Mucosa of gallbladder (tissue), 1 donor: ENCODE data around the gene NOXRED1. TPM values are rescaled to one million over a fixed set of nuclear protein-coding genes. Genes with fewer than 3 reads are reported as not detected.

ENCODE experiments used
- DNase-seq: peaks from one replicate; pipeline ENCODE4 v3.0.0-alpha.2; 2020; ENCODE audit warnings: low spot score
- total RNA-seq: library from RNA; stranded (reverse); gene quantifications from one replicate; pipeline ENCODE4 v1.2.1, GENCODE V29; 2021
- donor health status: DM: no; HTN: no; CAD: no.

The NOXRED1 gene
- total RNA-seq, 1 donor from 2014 or later, result 0.37 TPM

DNA sequence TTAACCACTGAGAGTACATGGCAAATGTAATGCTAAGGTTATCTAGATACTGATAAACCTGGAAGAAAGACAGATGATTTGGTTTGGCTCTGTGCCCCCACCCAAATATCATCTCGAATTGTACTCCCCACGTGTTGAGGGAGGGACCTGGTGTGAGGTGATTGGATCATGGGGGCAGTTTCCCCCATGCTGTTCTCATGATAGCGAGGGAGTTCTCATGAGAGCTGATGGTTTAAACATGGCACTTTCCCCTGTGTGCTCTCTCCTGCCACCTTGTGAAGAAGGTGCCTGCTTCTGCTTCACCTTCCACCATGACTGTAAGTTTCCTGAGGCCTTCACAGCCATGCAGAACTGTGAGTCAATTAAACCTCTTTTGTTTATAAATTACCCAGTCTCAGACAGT, 14.2 kb downstream of the NOXRED1 start:
- DNase-seq, result no peak

DNA sequence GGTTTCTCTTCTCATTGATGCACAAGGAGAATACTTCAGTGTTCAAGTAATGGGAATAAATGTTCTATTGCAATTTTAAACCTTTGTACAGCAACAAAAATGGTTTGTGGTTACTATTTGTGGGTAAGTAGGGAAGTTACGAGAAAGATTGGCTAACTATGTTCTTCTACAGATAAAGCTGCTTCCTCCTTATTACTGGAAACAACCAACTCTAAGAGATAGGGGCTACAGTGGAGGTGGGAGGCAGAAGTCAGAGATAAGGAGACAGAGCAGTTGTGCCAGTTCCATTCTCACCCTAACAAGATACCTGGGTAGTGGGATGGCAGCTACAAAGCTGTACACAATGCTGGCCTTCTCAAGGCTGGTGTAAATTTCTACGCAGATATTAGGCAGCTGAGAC, 16.2 kb downstream of the NOXRED1 start:
- DNase-seq, result no peak

DNA sequence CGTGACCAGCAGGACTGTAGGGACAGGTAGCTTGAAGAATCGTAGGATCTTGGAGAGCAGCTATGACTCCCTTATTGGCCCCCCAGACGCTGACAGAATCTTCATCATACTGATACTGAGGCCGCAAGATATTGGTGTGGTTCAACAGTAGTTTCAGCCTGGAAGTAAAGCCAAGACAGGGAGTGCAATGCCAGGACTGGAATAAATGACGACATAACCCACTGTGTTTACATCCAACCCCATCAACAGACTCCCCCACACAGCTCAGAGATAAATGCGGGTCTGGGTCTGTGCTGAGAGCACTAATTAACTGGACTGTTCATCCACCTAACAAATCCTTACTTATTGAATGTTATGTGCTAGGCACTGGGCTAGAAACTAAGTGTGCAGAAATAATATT, 16.6 kb downstream of the NOXRED1 start:
- DNase-seq, result no peak

DNA sequence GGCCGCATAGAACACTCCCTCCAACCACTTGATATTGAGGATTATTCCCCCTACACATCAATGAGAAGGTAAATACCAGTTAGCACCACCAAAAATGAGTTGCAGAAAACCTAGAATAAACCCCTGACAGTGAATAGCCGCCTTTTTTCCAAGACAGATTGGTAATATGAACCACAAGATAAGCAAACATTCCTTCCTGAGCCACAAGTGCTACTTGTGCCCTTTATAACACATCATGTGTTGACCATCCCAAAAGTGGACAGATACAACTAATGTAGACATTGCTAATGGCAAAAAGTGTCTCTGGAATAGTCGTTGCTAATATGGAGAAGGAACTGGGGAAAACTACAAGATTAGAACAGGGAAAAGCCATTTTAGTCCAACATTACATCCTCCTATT, 17.2 kb downstream of the NOXRED1 start:
- DNase-seq, result no peak

DNA sequence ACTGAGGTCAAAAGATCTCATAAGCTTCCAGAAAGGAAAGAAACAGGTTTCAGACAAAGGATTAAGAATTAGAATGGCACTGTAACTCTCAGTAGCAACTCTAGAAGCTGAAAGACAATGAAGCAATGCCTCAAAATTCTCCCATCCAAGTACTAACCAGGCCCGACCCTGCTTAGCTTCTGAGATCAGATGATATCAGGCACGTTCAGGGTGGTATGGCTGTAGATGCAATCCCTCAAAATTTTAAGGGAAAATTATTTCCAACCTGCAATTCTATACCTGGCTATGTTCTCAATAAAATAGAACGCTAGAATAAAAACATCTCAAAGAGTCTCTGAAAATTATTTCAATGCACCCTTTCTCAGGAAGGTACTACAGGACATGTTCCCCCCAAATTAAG, 19.6 kb downstream of the NOXRED1 start:
- no peak for DNase-seq

DNA sequence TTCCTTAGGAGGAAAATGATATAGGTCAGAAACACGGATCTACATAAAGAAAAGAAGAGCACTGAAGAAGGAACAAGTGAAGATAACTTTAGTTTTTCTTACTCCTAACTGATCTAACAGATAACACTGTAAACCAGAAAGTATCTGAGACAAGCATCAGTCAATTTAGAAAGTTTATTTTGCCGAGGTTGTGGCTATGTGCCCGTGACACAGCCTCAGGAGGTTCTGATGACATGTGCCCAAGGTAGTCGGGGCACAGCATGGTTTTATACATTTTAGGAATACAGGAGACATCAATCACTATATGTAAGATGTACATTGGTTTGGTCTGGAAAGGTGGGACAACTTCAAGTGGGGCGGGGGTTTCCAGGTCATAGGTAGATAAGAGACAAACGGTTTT, 23.1 kb downstream of the NOXRED1 start:
- no peak for DNase-seq

DNA sequence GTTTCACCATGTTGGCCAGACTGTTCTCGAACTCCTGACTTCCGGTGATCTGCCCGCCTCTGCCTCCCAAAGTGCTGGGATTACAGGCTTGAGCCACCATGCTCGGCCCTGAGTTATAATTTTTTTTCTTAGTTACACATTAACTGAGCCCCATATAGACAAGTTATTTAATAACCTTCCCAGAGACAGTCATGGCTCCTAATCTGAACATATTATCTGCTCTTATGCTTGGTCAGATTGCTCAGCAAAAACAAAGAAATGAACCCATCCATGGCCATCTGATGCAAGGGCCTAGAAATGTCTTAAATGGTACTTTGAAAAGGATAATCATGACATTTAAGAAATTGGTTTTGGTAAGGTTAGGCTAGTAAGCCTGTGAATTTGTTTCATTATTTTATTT, 33.1 kb downstream of the NOXRED1 start:
- DNase-seq, result no peak

DNA sequence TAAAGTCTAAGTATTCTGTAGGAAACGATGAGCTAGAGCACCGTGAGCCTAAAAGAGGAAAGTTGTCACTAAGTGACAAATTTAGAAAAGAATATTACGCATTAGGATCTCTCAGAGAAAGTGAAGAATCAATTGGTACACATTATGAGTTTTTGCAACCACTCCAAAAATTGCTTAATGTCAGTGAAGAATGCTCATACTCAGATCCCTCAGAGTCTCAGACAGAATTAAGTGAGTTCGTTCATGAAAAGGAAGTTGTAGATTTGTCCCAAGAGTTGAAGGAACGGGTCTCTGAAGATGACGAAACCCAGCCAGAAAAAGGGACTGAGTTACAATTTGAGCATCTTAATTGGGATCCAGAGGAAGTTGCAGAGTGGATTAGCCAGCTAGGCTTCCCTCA, 44.6 kb downstream of the NOXRED1 start:
- DNase-seq, result no peak

DNA sequence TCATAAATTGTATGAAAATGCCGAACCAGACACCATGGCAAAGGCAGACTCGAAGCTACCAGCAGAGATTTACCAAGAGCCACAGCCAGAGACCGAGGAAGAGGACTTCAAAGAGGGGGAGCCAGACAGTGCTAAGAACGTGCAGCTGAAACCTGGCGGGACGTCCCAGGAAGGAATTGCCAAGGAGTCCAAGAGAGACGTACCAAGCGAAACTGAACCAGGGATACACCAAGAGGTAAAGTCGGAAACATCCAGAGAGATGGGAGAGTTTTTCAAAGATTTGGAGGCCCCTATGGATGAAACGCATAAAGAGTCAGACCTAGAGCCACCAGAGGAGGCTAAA, 45.9 kb downstream of the NOXRED1 start:
- no peak for DNase-seq

DNA sequence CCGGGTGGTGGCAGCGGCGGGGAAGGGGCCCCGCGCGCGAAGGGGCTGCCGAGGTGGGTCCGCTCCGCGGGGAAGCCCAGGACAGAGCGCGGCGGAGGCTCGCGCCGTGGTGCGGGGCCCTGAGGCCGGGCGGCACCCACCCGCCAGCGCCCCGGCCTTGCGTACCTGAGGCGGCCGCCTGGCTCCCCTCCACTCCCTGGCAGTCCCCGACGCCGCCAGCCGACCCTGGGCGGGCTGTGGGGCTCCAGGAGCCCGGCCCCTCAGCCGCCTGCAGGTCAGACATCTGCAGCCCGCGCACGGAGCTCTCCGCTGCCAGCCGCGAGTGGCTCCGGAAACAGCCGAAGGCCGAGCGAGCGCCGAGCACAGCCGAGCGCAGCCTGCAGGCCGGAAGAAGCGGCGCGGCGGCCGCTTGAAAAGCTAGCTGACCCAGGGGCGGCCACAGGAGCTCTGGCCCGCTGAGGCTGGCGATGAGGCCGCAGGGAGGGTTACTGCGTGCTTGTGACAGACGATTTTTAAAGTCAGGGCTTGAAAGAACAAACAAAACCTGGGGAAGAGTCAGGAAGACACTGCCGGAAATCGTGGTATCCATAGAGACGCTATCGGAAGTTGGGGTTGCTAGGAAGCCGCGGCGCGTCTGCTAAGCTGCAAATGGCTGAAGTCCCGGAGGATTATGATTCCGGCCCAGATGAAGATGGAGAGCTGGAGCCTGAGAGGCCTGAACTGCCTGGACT, 46.4 kb downstream of the NOXRED1 start, which contains the start of the genes SAMD15 and TMED8:
SAMD15 (plus strand) TSS at position 609 of the 731 bp plus-strand sequence; CDS start at position 649, 40 bp downstream.
TMED8 (minus strand) TSS at position 324 of the 731 bp plus-strand sequence; CDS start at position 283, 41 bp downstream.
- peak; percentile 86 for DNase-seq

DNA sequence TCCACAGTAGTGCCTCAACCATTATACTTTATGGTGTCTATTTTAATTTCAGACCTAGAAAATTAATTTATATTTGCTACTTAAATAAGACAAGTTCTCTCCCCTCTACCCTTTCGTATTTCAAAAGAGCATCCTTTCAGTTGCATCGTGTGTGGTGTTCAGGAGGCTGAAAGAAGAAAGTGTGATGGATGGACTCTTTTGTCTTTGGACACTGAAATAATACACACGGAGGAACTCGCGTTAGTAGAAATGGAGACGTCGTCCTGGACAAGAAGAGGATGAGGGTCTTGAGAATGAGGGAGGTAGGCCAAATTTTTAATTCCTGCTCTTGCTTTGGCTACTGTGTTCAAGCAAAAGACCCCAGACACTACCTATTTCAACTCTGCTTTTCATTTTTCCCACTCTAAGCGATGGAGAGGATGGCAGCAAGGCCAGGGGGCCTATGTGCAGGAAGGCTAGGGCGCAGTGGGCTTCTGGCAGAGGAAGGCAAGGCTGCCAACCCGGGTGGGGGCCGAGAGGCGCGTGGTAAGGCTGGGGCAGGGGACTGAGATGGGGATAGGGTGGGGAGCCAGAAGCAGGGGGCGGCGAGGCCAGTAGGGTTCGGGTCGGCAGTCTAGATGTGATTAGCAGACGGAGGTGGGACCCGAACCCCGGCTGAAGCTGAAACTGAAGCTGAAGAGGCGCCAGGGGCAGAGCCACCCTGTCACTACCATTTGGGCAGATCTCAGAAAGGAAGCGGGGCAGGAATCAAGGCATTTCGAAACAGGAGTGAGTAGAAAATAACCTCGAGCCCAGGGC, 47.2 kb downstream of the NOXRED1 start:
- DNase-seq, result peak; percentile 11

DNA sequence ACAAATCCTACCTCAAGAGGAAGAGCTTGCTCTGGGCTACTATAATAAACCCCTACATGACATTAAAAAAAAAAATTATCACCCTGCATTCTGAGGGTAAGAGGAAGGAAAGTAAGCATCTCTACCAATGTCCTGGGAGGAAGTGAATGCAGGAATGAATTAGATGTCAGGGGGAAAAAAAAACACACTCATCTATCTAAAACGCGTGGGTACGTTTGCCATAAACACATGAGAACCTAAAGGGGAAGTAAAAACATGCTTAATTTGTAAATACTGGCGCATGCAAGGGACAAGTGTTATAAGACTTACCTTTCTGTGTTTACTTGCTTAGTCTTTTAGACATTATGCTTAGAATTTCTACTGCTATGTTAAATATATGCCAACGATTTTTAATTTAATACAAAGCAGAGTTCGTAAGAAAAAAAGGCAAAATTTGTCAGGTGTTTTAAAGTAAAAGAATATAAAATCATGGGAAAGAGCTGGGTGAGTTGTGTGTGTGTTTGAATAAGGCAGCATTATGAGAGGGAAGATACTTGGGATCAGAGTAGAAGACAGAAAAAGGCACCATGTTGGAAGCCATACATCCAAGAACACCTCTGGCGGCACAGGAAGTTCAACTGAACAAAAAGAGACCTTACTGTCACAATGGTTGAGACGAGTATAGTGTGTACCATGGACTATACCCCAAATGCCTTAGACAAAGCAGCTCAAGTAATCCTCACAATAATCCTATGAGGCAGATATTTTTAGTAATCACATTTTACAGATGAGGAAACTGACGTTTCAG, 48.0 kb downstream of the NOXRED1 start:
- DNase-seq, result no peak

DNA sequence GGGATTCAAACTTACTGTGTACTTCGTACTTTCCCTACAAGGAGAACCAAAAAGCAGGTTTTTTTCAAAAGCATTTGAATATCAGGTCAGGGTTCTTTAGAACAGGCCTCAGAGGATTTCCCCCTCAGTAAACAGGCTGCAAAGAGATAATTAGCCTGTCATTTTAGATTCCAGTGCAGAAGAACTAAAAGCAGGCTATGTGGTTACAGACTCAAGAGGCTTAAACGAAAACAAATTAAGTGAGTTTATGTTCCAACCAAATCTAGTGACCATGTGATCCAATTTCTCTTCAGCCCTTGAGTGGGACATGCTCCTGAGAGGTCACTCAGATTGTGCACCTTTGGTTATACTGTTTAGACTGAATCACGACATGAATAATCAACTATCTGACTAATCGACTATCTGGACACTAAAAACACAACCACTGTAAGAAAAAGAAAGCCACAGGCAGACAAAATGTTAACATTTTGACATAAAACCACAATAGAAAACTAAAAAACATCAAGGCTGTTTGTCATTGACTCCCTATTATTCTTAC, 51.0 kb downstream of the NOXRED1 start:
- no peak for DNase-seq

DNA sequence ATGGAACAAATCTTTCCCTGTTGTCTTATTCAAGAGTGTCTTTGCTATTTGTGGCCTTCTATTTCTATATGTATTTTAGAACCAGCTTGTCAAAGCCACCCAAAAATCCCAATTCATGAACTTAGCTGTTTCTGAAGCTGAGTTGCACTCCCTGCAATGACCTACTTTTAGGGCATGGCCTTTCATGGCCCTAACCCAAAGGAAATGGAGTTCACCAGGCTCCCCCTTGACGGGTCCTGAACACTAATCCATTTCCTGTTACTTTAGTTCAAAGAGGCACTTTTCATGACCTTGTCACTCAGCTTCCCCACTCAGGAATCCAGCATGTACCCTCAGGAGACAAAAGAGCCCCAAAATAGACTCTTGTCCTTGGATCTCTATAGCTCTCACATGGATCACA, 54.0 kb downstream of the NOXRED1 start:
- no peak for DNase-seq

DNA sequence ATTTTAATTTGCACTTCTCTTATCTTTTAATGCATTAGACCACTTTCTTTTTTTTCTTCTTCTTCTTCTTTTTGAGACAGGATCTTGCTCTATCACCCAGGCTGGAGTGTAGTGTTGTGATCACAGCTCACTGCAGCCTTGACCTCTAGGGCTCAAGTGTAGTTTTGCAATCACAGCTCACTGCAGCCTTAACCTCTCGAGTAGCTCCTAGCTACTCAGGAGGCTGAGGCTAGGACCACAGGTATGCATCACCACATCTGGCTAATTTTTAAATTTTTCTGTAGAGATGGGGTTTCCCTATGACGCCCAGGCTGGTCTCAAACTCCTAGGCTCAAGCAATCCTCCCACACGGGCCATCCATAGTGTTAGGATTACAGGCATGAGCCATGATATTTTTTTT, 59.2 kb downstream of the NOXRED1 start:
- DNase-seq, result no peak

DNA sequence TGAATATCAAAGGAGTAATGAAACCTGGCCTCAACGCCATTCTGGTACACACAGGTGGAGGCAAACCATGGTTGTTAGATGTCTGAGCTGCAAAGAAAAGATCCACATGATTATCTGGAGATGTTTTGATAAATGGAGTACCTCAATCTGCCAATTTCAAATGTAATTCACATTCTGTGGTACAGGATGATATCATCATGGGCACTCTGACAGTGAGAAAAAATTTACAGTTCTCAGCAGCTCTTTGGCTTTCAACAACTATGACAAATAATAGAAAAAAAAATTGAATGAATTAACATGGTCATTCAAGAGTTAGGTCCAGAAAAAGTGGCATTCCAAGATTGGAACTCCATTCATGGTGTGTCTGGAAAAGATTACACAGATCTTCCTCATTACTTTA, 63.7 kb downstream of the NOXRED1 start:
- DNase-seq, result no peak

DNA sequence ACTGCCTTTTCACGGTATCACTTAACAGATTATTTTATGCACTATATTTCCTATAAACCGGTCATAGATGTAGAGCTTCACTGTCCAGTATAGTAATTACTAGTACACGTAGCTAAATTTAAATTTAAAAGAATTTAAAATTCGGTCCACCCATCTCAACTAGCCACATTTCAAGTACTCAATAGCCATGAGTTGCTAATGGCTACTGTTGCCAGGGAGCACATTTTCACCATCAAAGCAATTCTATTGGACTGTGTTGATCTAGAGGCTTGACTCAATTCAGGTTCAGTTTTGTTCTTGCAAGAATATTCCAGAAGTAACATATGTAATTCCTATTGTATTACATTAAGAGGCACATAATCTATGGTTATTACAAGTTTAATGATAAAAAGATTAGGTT, 66.4 kb downstream of the NOXRED1 start:
- no peak for DNase-seq

DNA sequence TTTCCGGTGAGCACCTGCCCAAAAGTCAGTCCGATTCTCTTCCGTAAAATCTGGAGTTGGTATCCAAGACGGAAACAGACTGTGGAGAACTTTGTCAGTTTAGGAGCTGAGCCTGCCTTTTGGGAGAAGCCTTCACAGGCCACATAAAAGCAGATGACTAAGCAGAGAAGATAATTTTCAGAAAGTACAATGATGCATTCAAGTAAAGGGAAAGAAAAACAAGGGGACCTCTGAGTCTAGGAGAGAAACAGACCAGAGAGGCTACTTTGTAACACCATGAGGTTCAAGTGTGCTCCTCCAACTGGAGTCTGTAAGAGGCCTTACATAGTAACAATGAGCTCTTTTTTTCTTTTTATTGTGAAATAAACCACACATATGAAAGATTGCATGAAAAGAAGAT, 67.5 kb downstream of the NOXRED1 start:
- DNase-seq, result no peak

DNA sequence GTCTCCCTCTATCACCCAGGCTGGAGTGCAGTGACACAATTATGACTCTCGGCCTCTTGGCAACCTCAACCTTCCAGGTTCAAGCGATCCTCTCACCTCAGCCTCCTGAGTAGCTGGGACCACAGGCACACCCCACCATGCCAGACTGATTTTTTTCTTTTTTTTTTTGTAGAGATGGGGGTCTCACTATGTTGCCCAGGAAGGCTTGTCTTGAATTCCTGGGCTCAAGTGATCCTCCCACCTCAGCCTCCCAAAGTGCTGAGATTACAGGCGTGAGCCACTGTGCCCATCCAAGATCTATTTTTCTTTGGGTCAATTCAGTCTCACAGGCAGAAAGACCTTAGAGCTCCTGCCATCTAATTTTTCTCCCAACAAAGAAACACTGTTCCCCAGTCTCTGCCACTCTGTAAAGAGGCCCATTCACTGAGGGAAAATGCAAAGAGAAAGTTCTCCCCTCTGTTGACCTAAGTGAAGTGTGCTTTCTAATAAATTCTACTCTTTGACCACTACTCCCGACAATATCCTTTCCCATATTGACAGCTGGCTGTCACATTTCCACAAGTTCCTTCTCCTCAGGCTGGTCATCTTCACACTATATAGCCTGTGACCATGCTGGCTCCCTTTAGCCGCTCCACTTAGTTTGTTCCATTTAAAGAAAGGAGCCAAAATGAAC, 69.7 kb downstream of the NOXRED1 start:
- no peak for DNase-seq

DNA sequence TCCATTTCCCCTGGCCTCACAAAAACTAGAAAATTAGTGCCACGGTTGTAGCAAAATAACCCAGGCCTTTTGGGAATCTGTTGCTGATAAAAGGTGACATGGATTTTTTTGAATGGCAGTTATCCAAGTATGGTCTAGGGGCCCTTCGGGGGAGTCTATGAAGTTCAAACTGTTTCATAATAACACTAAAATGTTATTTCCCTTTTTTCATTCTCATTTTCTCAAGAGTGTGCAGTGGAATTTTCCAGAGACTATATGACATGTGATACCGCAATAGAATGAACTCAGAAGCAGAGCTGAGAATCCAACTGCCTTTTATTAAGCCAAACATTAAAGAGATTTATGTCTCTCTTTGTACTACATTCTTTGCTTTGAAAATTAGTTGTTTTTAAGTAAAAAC, 75.6 kb downstream of the NOXRED1 start:
- no peak for DNase-seq

DNA sequence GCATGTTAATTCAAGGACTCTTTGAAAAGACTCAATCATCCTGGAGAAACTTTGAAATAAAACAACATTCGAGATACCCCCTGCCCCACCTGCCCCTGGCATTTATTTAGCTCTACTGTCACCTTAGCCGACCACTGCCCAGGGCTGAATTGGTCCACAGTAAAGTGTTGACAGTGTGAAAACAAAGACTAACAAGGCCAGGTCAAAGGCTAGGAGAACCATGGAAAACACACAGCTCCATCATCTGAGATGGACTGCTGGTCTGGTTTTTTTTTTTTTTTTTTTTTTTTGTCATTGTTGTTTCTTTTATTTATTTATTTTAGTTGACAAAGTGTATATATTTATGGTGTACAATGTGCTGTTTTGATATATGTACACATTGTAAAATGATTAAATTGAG, 76.8 kb downstream of the NOXRED1 start:
- DNase-seq, result no peak
